Endothelial cell of hepatic sinusoid (primary cell): ENCODE data around the gene AUP1.

Experiments
- in situ Hi-C: cut with HindIII; loops from 2 replicates; pipeline ENCODE4 v1.10.0; 2017; ENCODE audit warnings: low sequenced_read_pairs

Gene AUP1

DNA sequence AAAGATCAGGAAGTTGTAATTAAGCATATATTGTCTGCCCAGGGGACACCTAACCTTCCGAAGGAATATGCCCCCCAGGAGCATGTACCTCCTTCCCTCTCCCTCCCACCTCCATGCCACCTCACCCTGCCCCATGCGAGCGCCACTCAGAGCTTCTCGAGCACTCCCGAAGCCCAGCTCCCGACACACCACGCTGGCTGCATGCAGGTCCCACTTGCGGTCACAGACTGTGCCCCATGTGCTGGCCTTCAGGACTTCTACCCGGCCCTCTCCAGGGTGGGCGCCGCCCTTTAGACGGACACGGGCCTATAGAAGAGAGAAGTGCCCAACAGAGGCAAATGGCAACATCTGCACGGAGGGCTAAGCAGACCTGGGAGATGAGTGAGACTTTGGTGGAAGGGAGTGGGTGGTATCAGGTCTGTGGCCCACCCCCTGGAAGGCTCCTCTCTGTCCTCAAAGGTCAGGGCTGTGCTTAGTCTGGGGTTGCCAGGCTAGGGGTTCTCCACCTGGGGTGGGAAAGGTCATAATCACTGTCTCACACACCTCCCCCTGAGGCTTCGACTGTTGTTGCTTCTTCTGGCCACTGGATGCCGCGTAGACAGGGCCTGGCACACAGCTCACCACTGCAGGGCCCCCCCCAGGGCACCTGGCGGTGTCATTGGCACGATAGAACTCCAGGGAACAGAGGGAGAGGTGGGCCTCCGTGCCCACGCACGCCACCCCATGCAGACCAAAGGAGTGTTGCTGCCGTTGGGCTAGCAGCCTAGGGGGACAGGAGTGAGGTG is 6.9 kb upstream of the AUP1 start:
- in situ Hi-C loops = loop anchor here (5.0 kb wide), 2 partner anchors 51 to 104 kb away; no protein-coding TSS in a partner anchor

DNA sequence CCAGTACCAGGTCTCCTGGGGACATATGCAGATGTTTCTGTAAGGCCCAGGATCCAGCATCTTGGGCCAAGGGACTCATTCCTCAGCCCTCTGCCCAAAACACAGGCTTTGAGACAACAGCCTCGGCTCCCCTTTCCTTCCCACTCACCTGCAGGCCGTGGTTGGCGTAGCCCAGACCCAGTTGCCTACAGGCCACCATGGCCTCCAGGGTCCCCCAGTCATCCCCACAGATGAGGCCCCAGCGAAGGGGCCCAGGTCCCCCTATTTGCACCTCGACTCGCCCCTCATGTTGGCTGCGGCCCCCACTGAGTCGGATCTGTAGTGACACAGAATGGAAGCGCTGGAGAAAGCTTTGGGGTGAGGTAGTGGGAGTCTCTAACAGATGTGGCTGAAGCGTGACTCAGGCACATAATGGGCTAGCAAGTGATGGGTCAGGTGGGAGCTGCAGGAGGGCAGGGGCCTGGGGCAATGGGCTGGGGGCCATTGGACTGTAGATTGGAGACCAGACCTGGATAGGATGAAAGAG is 6.0 kb upstream of the AUP1 start:
- in situ Hi-C loops = loop anchor here (5.0 kb wide), 2 partner anchors 52 to 103 kb away; no protein-coding TSS in a partner anchor

DNA sequence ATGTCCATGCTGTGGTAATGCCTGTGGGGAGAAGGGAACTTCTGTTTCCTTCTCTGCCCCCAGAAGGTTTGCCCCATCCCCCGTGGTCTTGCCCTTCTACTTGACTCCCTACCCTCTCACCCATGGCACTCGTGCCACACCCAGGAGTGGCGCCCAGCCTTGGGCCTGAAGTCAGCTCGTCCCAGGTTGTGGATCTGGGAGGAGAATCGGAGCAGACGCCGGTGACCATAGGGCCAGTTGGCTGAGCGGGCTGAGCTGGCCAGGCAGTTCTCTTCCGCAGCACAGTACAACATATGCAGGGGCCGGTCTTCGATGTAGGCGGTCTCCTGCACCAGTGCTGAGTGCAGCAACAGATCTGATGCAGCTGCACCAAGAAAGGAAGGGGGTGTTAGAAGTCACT is 4.9 kb upstream of the AUP1 start:
- in situ Hi-C loops = no loop called here

DNA sequence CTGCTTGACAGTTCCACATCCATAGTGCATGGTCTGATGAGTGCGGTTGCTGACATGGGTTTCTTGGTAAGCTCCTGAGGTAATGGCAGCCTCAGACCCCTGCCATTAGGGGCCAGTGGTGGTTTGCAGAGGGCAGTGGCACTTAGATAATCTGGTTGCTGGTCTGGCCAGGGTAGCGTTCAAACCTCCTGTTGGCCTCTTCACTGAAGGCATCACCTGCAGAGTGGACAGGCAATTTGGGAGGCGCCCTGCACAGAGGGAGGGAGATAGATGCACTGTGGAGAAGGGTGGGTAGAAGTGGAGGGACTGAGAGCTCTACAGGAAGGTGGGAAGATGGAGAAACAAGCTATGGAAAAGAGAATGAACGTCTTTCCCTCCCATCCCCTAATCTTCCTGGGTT is 4.0 kb upstream of the AUP1 start:
- in situ Hi-C loops = no loop called here

DNA sequence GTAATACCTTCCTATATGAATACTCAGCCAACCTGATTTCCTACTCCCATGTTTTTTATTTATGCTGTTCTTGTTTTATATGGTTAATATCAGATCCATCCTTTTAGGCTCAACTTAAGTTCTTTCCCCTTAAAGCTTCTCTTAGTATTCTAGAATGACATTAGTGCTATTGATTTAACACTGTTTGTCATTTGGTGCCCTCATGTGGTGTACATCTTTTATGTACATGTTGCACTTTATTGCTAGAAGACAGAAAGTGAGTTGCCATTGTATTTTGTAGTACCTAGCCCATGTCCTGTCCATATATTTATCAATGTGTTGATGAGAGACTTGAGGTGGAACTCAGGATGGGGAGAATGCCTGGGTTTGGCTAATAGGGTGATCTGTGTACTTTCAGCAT is 2.7 kb upstream of the AUP1 start:
- in situ Hi-C loops = no loop called here

DNA sequence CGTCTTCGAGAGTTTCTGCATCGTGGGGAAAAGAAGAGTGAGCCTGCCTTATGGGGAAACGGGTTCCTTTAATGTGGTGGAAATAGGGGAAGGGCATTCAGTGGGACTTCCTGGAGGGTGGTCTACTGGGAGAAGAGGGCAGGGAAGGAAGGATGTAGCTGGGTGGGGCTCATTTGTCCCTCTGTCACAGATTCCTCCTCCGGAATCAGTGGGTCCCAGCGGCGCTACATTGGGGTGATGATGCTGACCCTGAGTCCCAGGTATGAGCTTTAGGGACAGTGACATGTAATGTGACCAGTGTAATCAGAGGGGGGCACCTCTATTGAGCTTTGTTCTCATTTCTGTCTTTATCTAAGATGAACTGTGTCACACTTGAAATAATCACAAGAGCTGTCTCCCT is 2.2 kb upstream of the AUP1 start:
- in situ Hi-C loops = no loop called here

DNA sequence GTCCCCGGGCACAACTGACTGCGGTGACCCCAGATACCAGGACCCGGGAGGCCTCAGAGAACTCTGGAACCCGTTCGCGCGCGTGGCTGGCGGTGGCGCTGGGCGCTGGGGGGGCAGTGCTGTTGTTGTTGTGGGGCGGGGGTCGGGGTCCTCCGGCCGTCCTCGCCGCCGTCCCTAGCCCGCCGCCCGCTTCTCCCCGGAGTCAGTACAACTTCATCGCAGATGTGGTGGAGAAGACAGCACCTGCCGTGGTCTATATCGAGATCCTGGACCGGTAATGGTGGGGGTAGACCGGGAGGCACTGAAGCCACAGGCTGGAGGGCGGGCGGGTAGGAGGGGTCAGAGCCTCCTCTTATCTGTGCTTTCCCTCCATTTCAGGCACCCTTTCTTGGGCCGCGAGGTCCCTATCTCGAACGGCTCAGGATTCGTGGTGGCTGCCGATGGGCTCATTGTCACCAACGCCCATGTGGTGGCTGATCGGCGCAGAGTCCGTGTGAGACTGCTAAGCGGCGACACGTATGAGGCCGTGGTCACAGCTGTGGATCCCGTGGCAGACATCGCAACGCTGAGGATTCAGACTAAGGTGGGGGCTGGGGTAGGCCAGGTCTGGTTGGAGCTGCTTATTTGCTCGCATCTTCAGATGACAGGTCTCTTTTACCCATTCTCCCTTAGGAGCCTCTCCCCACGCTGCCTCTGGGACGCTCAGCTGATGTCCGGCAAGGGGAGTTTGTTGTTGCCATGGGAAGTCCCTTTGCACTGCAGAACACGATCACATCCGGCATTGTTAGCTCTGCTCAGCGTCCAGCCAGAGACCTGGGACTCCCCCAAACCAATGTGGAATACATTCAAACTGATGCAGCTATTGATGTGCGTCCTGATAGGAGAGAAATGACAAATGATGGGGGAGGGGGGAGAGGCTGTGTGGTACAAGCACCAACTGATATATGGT is 1.0 kb upstream of the AUP1 start:
- in situ Hi-C loops = no loop called here

DNA sequence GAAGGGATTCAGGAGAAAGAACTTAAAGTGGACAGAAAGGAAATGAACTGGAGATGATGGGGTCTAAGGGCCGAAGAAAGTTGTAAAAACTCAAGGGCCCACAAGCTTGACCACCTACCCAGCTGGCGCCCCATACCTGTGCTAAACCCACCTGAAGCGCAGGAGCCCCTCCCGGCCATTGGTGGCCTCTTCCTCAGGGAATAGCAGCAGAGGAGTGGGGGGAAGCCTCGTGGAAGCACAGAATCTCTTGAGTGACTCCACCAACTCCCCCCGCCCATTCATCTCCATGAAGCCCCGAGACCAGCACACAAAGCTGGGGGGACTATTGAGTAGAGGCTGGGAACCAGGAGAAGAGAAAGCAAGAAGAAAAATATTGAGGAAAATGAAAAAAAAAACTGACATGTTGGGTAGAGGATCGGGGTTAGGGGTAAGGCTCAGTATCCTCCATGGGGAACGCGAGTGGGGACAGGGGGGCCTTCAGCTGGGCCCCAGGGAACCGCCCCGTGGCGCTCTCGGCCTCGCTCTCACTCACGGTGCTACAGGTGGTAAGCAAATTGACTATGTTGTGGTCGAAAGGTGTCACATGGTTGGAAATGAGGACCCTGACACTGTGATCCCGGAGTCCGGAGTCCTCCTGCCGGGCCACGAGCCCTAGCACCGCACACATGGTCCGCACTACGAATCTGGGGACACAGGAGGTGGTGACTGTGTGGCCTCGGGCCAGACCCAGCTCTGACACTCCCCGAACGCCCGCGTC is 728 bp downstream of the AUP1 start:
- in situ Hi-C loops = no loop called here

DNA sequence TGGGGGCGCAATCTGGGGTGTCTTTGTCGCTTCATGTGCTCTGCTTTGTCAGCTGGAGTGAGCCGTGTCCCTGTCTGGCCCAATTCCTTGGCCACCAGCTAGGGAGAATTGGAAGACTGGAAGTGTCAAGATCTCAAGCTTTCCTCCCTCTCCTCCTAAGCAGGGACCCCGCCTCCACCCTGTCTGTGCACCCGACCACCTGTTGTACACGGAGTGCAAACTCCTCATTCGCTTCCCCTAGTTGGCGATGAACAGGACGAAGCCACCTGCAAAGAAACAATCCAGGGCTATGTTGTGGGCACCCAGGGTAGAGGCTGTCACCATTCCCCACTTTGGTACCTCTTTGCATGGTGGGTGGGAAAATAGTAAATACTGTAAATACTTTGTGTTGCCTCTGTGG is 1.8 kb downstream of the AUP1 start:
- in situ Hi-C loops = no loop called here

DNA sequence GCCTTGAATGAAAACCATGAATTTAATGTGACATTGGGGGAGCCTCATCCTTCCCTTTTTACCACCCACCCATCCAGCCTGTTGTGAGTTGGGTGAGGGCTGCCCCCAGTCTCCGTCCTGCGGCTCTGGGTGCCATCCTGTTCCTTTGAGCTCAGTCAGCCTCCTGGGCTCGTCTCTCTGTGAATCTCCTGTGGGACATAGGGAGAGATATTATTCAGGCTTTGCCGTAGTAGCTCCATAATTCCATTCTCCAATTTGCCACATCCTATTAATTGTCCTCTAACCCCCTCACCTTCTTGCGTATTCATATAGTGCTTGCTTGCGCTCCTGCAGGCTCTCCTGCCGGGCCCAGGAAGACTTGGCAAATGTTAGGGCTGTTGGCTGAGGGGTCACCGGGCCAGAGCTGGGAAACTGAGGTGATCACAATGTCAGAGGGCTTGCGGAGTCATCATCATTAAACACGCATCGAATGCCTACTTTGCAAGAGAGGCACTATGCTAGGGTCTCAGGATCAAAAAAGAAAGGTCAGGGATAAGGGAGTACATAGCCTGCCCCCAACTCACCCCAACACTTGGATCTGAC is 2.8 kb downstream of the AUP1 start:
- in situ Hi-C loops = no loop called here

DNA sequence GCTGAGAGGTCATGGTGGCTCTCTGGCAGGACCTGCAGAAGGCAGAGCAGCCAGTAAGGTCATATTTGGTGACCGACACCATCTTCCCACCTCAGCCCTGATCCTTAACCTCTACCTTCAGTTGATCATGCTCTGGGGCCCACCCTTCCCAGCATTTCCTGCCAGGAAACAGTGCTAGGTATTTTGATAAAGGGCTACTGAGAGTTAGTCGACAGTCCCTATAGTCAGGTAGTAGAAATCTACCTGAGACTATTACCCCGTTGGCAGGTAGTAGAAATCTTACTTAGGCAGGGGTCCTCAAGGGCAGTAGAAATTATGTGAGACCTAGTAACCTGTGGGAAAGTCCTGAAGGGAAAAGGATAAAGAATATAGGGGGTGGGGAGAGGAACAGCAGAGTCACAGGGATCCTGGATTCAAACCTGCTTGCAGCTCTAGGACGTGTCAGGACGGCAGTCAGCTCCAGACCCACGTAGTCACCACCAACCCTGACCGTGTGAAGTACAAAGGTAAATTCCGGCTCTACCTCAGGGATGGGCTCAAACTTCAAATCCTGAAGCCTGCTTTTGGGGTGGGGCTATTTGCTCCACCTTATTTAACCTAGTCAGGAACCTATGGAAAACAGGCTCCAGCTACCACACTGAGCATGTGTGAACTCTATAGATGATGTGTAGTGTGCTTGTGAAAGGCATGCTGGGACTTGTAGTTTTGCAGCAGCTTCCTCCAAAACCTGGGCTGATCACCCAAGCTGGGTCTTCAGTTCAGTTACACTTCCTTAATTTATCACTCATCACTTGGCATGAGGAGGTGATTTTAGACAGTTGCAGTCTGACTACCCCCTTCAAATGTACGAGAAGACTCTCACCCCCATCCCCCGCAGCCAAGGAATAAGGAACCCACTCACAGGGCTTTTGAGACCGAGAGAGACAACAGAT is 3.5 kb downstream of the AUP1 start, which contains the start of gene DQX1:
TSS of gene DQX1 (minus strand) at position 515 of the 932 bp plus-strand sequence. CDS start at position 13, 502 bp downstream.
- in situ Hi-C loops = no loop called here

DNA sequence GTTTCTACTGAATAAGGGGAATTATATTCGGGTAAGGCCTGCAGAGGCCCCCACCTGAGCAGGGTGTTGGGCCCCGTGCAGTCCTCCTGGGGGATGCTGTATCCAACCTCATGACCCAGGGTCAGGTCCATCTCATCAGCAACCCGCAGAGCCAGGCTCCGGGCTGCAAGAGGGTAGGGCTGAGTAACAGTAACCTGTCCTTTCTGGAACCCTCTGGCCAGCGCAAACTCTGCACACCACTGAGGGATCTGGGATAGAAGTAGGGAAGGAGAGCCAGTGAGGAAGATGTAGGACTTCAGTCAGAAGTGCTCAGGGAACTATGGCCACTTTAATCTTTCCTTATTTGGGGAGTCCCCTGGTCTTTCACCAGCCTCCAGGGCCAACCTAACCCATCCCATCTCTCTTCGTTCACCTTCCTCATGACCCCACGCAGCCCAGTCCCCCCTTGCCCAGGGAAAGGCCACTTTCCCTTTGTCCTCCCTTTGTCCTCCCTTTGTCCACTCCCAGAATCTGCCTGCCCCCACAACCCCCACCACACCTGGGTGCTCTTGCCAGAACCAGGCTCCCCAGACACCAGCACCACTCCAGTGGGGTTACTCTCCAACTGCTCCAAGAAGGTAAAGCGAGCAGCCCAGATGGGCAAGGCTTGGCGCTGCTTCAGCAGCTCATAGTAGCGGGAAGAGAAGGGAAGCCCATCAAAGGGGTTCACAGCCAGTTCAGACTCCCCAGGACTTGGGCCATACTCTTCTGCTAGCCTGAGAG is 4.4 kb downstream of the AUP1 start:
- in situ Hi-C loops = no loop called here

DNA sequence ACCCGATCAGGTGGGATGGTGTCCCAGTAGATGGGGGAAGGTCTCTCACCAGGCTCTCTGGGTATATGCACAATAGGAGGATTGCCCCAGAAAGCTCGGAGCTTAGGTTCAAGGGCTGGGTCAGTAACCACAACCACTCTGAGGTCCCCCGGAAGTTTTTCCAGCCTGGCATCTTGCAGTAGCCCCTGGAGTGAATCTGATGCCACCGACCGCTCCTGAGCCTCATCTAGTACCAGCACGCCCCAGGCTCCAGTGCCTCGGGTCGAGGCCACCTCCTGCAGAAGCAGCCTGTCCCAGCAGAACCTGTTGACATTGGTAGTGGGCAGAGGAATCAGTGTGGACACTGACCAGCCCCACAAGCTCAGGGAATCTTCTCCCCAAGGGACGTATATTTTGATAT is 5.5 kb downstream of the AUP1 start:
- in situ Hi-C loops = no loop called here

DNA sequence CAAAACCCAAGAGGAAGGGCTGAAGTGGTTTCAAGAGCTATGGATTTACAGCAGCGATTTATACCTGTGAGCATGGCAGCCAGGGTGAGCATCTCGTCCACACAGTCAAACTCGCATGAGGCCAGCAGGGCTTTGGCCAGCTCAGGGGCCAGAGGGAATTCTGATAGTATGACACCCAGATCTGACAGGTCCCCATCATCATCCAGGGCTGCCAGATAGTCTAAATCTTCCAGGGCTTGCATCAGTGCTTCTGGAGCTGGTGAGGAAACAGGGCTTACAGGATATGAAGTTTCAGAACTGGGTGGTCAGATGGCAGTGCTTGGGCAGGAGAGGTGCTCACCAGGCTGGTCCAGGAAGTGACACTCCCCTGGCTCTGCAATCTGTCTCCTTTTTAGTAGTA is 7.0 kb downstream of the AUP1 start:
- in situ Hi-C loops = no loop called here

DNA sequence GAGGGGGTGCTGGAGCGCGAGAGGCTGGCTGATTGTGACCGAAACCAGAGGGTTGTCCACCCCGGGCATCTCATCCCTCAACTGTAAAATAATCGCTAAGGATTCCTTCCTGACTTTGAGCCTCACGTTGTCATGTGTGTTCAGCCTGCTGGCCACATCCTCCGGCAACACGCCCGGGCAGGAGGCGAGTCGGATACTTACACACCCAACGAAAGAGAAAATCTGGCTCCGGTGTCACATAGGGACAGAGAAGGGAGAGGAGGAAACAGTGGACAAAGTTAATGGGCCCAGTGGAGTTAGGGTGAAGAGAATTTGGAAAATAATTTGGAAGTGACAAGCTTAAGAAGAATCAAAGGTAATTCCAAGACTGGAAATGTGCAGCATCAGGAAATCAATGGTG is 12.9 kb downstream of the AUP1 start:
- in situ Hi-C loops = no loop called here

DNA sequence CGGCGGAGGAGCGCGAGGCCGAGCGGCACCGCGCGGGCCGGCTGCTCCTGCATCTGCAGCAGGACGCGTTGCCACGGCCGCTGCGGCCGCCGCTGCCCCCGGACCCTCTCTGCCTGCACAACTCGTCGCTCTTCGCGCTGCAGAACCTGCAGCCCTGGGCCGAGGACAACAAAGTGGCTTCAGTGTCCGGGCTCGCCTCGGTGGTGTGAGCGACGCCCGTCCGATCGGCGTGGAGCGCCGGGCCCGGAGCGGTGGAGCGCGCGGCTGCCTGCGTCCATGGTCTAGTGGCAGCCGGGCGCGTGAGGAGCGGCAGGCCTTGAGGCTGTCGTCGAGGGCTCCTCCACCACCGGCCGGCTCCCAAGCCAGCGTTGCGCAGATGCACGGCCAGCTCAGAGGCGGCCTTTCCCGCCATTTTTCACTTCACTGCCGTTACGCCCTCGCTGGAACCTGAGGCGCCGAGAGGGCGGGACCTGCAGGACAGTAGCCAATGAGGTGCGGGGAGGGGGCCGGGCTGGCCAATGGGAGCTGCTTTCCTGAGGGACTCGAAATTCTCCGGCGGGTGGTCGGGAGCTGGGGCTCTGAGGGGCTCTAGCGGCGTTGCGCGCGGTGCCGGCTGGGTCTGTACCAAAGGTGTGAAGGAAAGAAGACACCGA is 13.4 kb downstream of the AUP1 start:
- in situ Hi-C loops = no loop called here

DNA sequence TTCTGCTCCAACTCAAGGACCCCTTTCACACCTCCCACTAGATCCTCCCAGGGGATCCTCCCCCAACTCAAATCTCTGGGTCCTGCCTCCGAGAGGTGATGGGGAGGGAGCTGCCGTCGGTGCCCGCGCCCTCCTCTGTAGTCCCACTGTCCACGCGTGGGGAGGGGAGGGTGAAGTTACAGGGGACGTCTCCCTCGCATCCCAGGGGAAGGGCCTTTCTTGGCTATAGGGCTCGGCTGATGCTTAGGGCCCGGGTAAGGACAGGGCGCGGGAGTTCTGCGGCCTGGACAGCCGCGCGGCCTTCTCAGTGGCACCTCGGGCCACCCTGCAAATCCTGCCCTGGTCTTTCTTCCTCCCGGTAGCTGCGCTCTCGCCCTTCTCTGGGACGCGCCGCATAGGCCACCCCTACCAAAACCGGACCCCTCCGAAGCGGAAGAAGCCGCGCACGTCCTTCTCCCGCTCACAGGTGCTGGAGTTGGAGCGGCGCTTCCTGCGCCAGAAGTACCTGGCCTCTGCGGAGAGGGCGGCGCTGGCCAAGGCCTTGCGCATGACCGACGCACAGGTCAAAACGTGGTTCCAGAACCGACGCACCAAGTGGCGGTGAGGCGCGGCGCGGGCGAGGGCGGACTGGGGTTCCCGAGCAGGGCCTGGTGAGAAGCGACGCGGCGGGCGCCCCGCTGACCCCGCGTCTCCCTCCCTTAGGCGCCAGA is 14.1 kb downstream of the AUP1 start:
- in situ Hi-C loops = no loop called here
